Sciatic nerve (tissue), 2 donors: ENCODE measurements around the gene RASSF5. TPM values are rescaled to one million over a fixed set of nuclear protein-coding genes. Genes with fewer than 3 reads are reported as not detected.
"Not testable (repeated sequence)": the region's sequence is repeated elsewhere in the genome, so short reads cannot be mapped to it uniquely, and the experiment has no call there.

Experiments used
- ATAC-seq: fragments of 200-7000 bp; cut with Tn5 transposase; one replicate; pipeline ENCODE4 v1.9.1; 2020; ENCODE audit warnings: mild to moderate bottlenecking, moderate library complexity
- DNase-seq: peaks from one replicate; pipeline ENCODE4 v3.0.0-alpha.2; 2020; ENCODE audit warnings: low spot score
- intact Hi-C: fragments of 100-400 bp; cut with DNase I; formaldehyde crosslinking; loops from one replicate; pipeline ENCODE4 v1.14.2; 2022
- total RNA-seq: library from RNA; stranded (reverse); fragmentation: NEBNext Ultra II Directional; extraction: Animal tissue kit (Norgen Biotek cat#: 25700); gene quantifications from one replicate; pipeline ENCODE4 v1.2.1, GENCODE V29; 2021
- donor health status: DM: no; HTN: no; CAD: no.
- donor health status: DM: no; HTN: no; CAD: no.

Gene RASSF5
- total RNA-seq, 1 donor from 2014 or later: 53.0 TPM

GRCh38 chr1:206591696-206592095, 84.4 kb downstream of the RASSF5 start:
- no peak for ATAC-seq
- DNase-seq: no peak
- intact Hi-C loops: no loop called here

GRCh38 chr1:206593351-206593925, 86.1 kb downstream of the RASSF5 start:
- intact Hi-C loops: no loop called here
- no peak for ATAC-seq

GRCh38 chr1:206595581-206596318, 88.4 kb downstream of the RASSF5 start:
- no peak for ATAC-seq
- no peak for DNase-seq
- intact Hi-C loops: no loop called here

More at GRCh38 chr1:206593351-206593925, 86.1 kb downstream of the RASSF5 start:
- no peak for DNase-seq

- no peak for ATAC-seq
- no peak for DNase-seq
- intact Hi-C loops: no loop called here
Observed at GRCh38 chr1:206596319-206596666, 89.0 kb downstream of the RASSF5 start.

GRCh38 chr1:206600527-206600926, 93.2 kb downstream of the RASSF5 start:
- ATAC-seq: no peak
- no peak for DNase-seq
- intact Hi-C loops: no loop called here

- intact Hi-C loops: no loop called here
- no peak for ATAC-seq
- no peak for DNase-seq
Observed at GRCh38 chr1:206604861-206605260, 97.5 kb downstream of the RASSF5 start.

- DNase-seq (no peak), ATAC-seq (no peak)
- intact Hi-C loops: no loop called here
Observed at GRCh38 chr1:206606867-206607266, 99.5 kb downstream of the RASSF5 start.

GRCh38 chr1:206608108-206608698, 100.9 kb downstream of the RASSF5 start:
- ATAC-seq (no peak), DNase-seq (no peak)
- intact Hi-C loops: no loop called here

GRCh38 chr1:206609229-206609991, 102.1 kb downstream of the RASSF5 start:
- no peak for DNase-seq
- ATAC-seq: no peak
- intact Hi-C loops: no loop called here

GRCh38 chr1:206612129-206612876, 105.0 kb downstream of the RASSF5 start, which contains the start of gene EIF2D:
Gene EIF2D, minus strand, starts transcription at chr1:206612465. Its CDS starts 123 bp downstream, at chr1:206612342.
- peak; percentile 99 for ATAC-seq
- intact Hi-C loops: no loop called here
- peak; percentile 97 for DNase-seq

- ATAC-seq, intact Hi-C loops, DNase-seq: not testable (repeated sequence)
Observed at GRCh38 chr1:206626396-206626795, 119.1 kb downstream of the RASSF5 start.

GRCh38 chr1:206628916-206629315, 121.6 kb downstream of the RASSF5 start:
- ATAC-seq: no peak
- intact Hi-C loops: no loop called here

GRCh38 chr1:206631085-206631509, 123.8 kb downstream of the RASSF5 start:
- peak; percentile 8 for ATAC-seq
- intact Hi-C loops: no loop called here
- peak; percentile 66 for DNase-seq

More at GRCh38 chr1:206628916-206629315, 121.6 kb downstream of the RASSF5 start:
- no peak for DNase-seq

GRCh38 chr1:206633708-206634121, 126.4 kb downstream of the RASSF5 start:
- ATAC-seq: peak; percentile 58
- no peak for DNase-seq
- intact Hi-C loops: no loop called here

- peak; percentile 92 for ATAC-seq
- intact Hi-C loops: no loop called here
- peak; percentile 98 for DNase-seq
Observed at GRCh38 chr1:206634365-206635079, 127.2 kb downstream of the RASSF5 start.

- intact Hi-C loops: no loop called here
- ATAC-seq (peak; percentile 98), DNase-seq (peak; percentile 98)
Observed at GRCh38 chr1:206635080-206635977, 128.0 kb downstream of the RASSF5 start, which contains the start of gene DYRK3. Gene DYRK3, plus strand, starts transcription at chr1:206635536. Its CDS starts 168 bp downstream, at chr1:206635704.

GRCh38 chr1:206635978-206636345, 128.6 kb downstream of the RASSF5 start:
- ATAC-seq (no peak), DNase-seq (no peak)
- intact Hi-C loops: no loop called here
